Measurements from ENCODE around the gene PIGS.
"Not testable (repeated sequence)": the region's sequence is repeated elsewhere in the genome, so short reads cannot be mapped to it uniquely, and the experiment has no call there.

The PIGS gene

GRCh38 chr17:28598389-28598788 lies 27.1 kb upstream of the PIGS start:
- H3K4me1 ChIP-seq (ENCODE audit: insufficient read depth, low read length), result peaks cover 15% of the 10 kb centered on the region
- H3K27me3 ChIP-seq (ENCODE audit: insufficient read depth, low read length), result no peaks in the 10 kb centered on the region
- H3K36me3 ChIP-seq (ENCODE audit: insufficient read depth, low read length), result peaks cover 12% of the 10 kb centered on the region
- no peaks in the 10 kb centered on the region for H3K9me3 ChIP-seq (ENCODE audit: low read length)
- peak overlapping the region; percentile 83 for H2AFZ ChIP-seq (ENCODE audit: low read depth, low read length)
- peak overlapping the region; percentile 89 for H3K4me3 ChIP-seq (ENCODE audit: low read length)

GRCh38 chr17:28597606-28598383 lies 26.5 kb upstream of the PIGS start:
- Histone ChIP-seq H3K4me3 (ENCODE audit: low read length) (peak overlapping the region; percentile 89), H2AFZ (ENCODE audit: low read depth, low read length) (peak overlapping the region; percentile 83), H3K36me3 (ENCODE audit: insufficient read depth, low read length) (peaks cover 18% of the 10 kb centered on the region), H3K4me1 (ENCODE audit: insufficient read depth, low read length) (peaks cover 15% of the 10 kb centered on the region), H3K27me3 (ENCODE audit: insufficient read depth, low read length) (no peaks in the 10 kb centered on the region), H3K9me3 (ENCODE audit: low read length) (no peaks in the 10 kb centered on the region)

GRCh38 chr17:28592260-28592659 lies 20.9 kb upstream of the PIGS start:
- Histone ChIP-seq H3K36me3 (ENCODE audit: insufficient read depth, low read length) (peaks cover 58% of the 10 kb centered on the region), H3K4me1 (ENCODE audit: insufficient read depth, low read length) (no peaks in the 10 kb centered on the region), H2AFZ (ENCODE audit: low read depth, low read length) (no peak overlapping the region), H3K9me3 (ENCODE audit: low read length) (no peaks in the 10 kb centered on the region), H3K4me3 (ENCODE audit: low read length) (no peak overlapping the region), H3K27me3 (ENCODE audit: insufficient read depth, low read length) (no peaks in the 10 kb centered on the region)

- no peak overlapping the region for H2AFZ ChIP-seq (ENCODE audit: low read depth, low read length)
- no peaks in the 10 kb centered on the region for H3K4me1 ChIP-seq (ENCODE audit: insufficient read depth, low read length)
- H3K4me3 ChIP-seq (ENCODE audit: low read length), result no peak overlapping the region
- H3K27me3 ChIP-seq (ENCODE audit: insufficient read depth, low read length), result no peaks in the 10 kb centered on the region
- H3K36me3 ChIP-seq (ENCODE audit: insufficient read depth, low read length), result peaks cover 77% of the 10 kb centered on the region
- H3K9me3 ChIP-seq (ENCODE audit: low read length), result no peaks in the 10 kb centered on the region
Observed at GRCh38 chr17:28585851-28586250, 14.5 kb upstream of the PIGS start.

GRCh38 chr17:28584434-28584833 lies 13.1 kb upstream of the PIGS start:
- no peaks in the 10 kb centered on the region for H3K27me3 ChIP-seq (ENCODE audit: insufficient read depth, low read length)
- no peak overlapping the region for H3K4me3 ChIP-seq (ENCODE audit: low read length)
- peaks cover 80% of the 10 kb centered on the region for H3K36me3 ChIP-seq (ENCODE audit: insufficient read depth, low read length)
- no peak overlapping the region for H2AFZ ChIP-seq (ENCODE audit: low read depth, low read length)
- H3K4me1 ChIP-seq (ENCODE audit: insufficient read depth, low read length), result no peaks in the 10 kb centered on the region
- H3K9me3 ChIP-seq (ENCODE audit: low read length), result no peaks in the 10 kb centered on the region

GRCh38 chr17:28582513-28582912 lies 11.2 kb upstream of the PIGS start:
- no peaks in the 10 kb centered on the region for H3K27me3 ChIP-seq (ENCODE audit: insufficient read depth, low read length)
- no peak overlapping the region for H2AFZ ChIP-seq (ENCODE audit: low read depth, low read length)
- H3K4me3 ChIP-seq (ENCODE audit: low read length), result no peak overlapping the region
- H3K4me1 ChIP-seq (ENCODE audit: insufficient read depth, low read length), result no peaks in the 10 kb centered on the region
- H3K36me3 ChIP-seq (ENCODE audit: insufficient read depth, low read length), result peaks cover 85% of the 10 kb centered on the region
- no peaks in the 10 kb centered on the region for H3K9me3 ChIP-seq (ENCODE audit: low read length)

- Histone ChIP-seq H3K27me3 (ENCODE audit: insufficient read depth, low read length) (no peaks in the 10 kb centered on the region), H3K4me1 (ENCODE audit: insufficient read depth, low read length) (no peaks in the 10 kb centered on the region), H3K4me3 (ENCODE audit: low read length) (no peak overlapping the region), H2AFZ (ENCODE audit: low read depth, low read length) (no peak overlapping the region), H3K36me3 (ENCODE audit: insufficient read depth, low read length) (peaks cover 86% of the 10 kb centered on the region), H3K9me3 (ENCODE audit: low read length) (no peaks in the 10 kb centered on the region)
Observed at GRCh38 chr17:28580959-28581358, 9.6 kb upstream of the PIGS start.

- no peaks in the 10 kb centered on the region for H3K27me3 ChIP-seq (ENCODE audit: insufficient read depth, low read length)
- H2AFZ ChIP-seq (ENCODE audit: low read depth, low read length), result no peak overlapping the region
- no peak overlapping the region for H3K4me3 ChIP-seq (ENCODE audit: low read length)
- H3K36me3 ChIP-seq (ENCODE audit: insufficient read depth, low read length), result peaks cover 72% of the 10 kb centered on the region
- H3K4me1 ChIP-seq (ENCODE audit: insufficient read depth, low read length), result no peaks in the 10 kb centered on the region
- H3K9me3 ChIP-seq (ENCODE audit: low read length), result no peaks in the 10 kb centered on the region
Observed at GRCh38 chr17:28579526-28579925, 8.2 kb upstream of the PIGS start.

GRCh38 chr17:28578246-28579195 lies 7.2 kb upstream of the PIGS start:
- no peaks in the 10 kb centered on the region for H3K9me3 ChIP-seq (ENCODE audit: low read length)
- no peaks in the 10 kb centered on the region for H3K27me3 ChIP-seq (ENCODE audit: insufficient read depth, low read length)
- H3K4me1 ChIP-seq (ENCODE audit: insufficient read depth, low read length), result no peaks in the 10 kb centered on the region
- H2AFZ ChIP-seq (ENCODE audit: low read depth, low read length), result no peak overlapping the region
- peaks cover 62% of the 10 kb centered on the region for H3K36me3 ChIP-seq (ENCODE audit: insufficient read depth, low read length)
- H3K4me3 ChIP-seq (ENCODE audit: low read length), result no peak overlapping the region

GRCh38 chr17:28577466-28577824 lies 6.1 kb upstream of the PIGS start:
- Histone ChIP-seq H3K9me3 (ENCODE audit: low read length) (no peaks in the 10 kb centered on the region), H3K4me1 (ENCODE audit: insufficient read depth, low read length) (peaks cover 1% of the 10 kb centered on the region), H3K27me3 (ENCODE audit: insufficient read depth, low read length) (no peaks in the 10 kb centered on the region), H2AFZ (ENCODE audit: low read depth, low read length) (no peak overlapping the region), H3K36me3 (ENCODE audit: insufficient read depth, low read length) (peaks cover 51% of the 10 kb centered on the region), H3K4me3 (ENCODE audit: low read length) (no peak overlapping the region)

GRCh38 chr17:28576758-28577465 lies 5.6 kb upstream of the PIGS start, which contains the start of gene ALDOC:
Gene ALDOC (minus strand): TSS chr17:28576895. CDS start chr17:28575532, 1,363 bp downstream.
- Histone ChIP-seq H2AFZ (ENCODE audit: low read depth, low read length) (no peak within 1 kb of the TSS), H3K27me3 (ENCODE audit: insufficient read depth, low read length) (no peaks in the 10 kb centered on the region), H3K4me3 (ENCODE audit: low read length) (no peak within 1 kb of the TSS), H3K9me3 (ENCODE audit: low read length) (no peaks in the 10 kb centered on the region), H3K4me1 (ENCODE audit: insufficient read depth, low read length) (peaks cover 6% of the 10 kb centered on the region), H3K36me3 (ENCODE audit: insufficient read depth, low read length) (peaks cover 46% of the 10 kb centered on the region)

GRCh38 chr17:28576016-28576415 lies 4.7 kb upstream of the PIGS start:
- not testable (repeated sequence) for H3K4me1 ChIP-seq (ENCODE audit: insufficient read depth, low read length); H3K27me3 ChIP-seq (ENCODE audit: insufficient read depth, low read length); H3K4me3 ChIP-seq (ENCODE audit: low read length); H2AFZ ChIP-seq (ENCODE audit: low read depth, low read length); H3K9me3 ChIP-seq (ENCODE audit: low read length)
- peaks cover 42% of the 10 kb centered on the region for H3K36me3 ChIP-seq (ENCODE audit: insufficient read depth, low read length)

Measured in neuron (in vitro differentiated cells).